ENCODE measurements around the gene ATXN7L3. TPM values are rescaled to one million over a fixed set of nuclear protein-coding genes. Genes with fewer than 3 reads are reported as not detected.
A peak's percentile ranks its signal among the peaks of the same experiment; 100 is the strongest.

ATXN7L3 gene
- total and polyA plus RNA-seq, 12 donors = 23.7 to 40.6 (median 30.7) TPM

DNA sequence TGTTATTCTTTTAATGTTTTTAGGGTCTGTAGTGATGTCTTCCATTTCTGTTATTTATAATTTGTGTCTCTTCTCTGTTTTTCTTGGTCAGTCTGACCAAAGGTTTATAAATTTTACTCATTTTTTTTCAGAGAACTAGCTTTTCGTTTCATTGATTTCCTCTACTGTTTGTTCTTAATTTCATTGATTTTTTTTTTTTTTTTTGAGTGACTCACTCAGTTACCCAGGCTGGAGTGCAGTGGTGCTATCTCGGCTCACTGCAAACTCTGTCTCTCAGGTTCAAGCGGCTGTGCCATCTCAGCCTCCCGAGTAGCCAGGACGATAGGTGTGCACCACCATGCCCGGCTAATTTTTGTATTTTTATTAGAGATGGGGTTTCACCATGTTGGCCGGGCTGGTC, 32.4 kb upstream of the ATXN7L3 start:
- no peaks in the 10 kb centered on the region for H3K27me3 ChIP-seq
- TF ChIP-seq, protein P1, sequence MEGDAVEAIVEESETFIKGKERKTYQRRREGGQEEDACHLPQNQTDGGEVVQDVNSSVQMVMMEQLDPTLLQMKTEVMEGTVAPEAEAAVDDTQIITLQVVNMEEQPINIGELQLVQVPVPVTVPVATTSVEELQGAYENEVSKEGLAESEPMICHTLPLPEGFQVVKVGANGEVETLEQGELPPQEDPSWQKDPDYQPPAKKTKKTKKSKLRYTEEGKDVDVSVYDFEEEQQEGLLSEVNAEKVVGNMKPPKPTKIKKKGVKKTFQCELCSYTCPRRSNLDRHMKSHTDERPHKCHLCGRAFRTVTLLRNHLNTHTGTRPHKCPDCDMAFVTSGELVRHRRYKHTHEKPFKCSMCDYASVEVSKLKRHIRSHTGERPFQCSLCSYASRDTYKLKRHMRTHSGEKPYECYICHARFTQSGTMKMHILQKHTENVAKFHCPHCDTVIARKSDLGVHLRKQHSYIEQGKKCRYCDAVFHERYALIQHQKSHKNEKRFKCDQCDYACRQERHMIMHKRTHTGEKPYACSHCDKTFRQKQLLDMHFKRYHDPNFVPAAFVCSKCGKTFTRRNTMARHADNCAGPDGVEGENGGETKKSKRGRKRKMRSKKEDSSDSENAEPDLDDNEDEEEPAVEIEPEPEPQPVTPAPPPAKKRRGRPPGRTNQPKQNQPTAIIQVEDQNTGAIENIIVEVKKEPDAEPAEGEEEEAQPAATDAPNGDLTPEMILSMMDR (IDR thresholded peaks at IDR 0.05) = no peak
- H3K4me1 ChIP-seq = peaks cover 0 to 24% (median 7%) of the 10 kb centered on the region in 9 donors
- no peaks in the 10 kb centered on the region for H3K36me3 ChIP-seq
- H3K27ac ChIP-seq = no peak overlapping the region
- WGBS, 2 donors = 95 to 96% methylated on average over 7 of the region's 7 CpGs
- no peak for DNase-seq
- no peak overlapping the region for H3K4me3 ChIP-seq
- H3K9me3 ChIP-seq = no peaks in the 10 kb centered on the region
- ATAC-seq = no peak
- intact Hi-C loops (cut with DNase I) = loop anchor here in 2 of 10 donors (5.0 kb wide), 1 partner anchor 45 kb away; no protein-coding TSS in a partner anchor

DNA sequence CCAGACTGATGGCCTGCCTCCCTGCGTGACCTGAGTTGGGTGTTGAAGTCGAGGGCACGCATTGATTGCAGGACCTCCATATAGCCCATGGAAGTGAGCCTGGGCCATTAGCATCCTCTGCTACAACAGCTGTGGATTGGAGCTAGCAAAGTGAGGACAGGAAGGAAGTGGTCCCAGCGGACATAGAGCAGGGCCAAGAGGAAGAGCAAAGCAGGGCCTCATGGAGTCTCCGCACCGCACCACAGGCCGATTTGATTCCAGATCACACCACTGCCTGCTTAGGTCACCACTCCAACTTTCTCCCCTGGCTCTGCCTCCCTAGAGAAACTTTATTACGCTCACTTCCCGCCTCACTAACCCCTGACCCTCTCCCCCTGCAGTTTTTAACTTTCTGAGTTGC, 30.5 kb upstream of the ATXN7L3 start:
- 49 to 52% methylated on average over 9 of the region's 9 CpGs for WGBS, 2 donors
- no peaks in the 10 kb centered on the region for H3K9me3 ChIP-seq
- ATAC-seq (peak in 7 of 8 donors; percentile 21 to 76 (median 62)), DNase-seq (peak in 1 of 2 donors; percentile 38)
- H3K4me3 ChIP-seq = no peak overlapping the region
- no peaks in the 10 kb centered on the region for H3K27me3 ChIP-seq
- H3K4me1 ChIP-seq = peaks cover 0 to 18% (median 6%) of the 10 kb centered on the region in 9 donors
- H3K36me3 ChIP-seq = no peaks in the 10 kb centered on the region
- TF ChIP-seq, protein P1 (IDR thresholded peaks at IDR 0.05) = no peak
- H3K27ac ChIP-seq = peak overlapping the region in 3 of 10 donors; percentile 5 to 31 (median 9)
- intact Hi-C loops (cut with DNase I) = loop anchor here in 2 of 10 donors (5.0 kb wide), 1 partner anchor 47 kb away; no protein-coding TSS in a partner anchor

DNA sequence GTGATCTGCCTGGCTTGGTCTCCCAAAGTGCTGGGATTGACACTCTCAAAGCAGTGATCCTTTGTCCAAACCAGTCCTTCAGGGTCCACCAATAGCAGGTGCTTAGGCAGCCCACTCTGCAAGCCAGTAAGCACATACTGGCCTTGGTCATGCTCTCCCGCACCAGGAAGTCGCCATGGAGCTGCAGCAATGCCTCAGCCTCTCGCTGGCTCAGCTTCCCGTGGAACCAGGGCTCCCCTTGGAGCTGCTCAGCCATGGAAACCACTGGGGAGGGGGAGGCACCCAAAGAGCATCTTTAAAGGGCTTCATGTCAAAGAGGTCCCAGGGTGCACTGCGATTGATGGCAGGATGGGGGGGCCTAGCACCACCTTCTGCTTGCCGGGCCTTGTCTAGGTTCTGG, 29.4 kb upstream of the ATXN7L3 start:
- Histone ChIP-seq H3K4me1 (peaks cover 0 to 21% (median 2%) of the 10 kb centered on the region in 9 donors), H3K27me3 (no peaks in the 10 kb centered on the region), H3K36me3 (no peaks in the 10 kb centered on the region), H3K27ac (no peak overlapping the region), H3K9me3 (no peaks in the 10 kb centered on the region), H3K4me3 (no peak overlapping the region)
- no peak for ATAC-seq
- intact Hi-C loops (cut with DNase I) = loop anchor here in 2 of 10 donors (5.0 to 10.0 kb wide), 2 partner anchors 46 to 78 kb away; partner anchors contain the start of gene RUNDC3A (in 1 of the 2)
- no peak for DNase-seq
- TF ChIP-seq, protein P1 (IDR thresholded peaks at IDR 0.05) = no peak
- WGBS, 2 donors = 89 to 92% methylated on average over 6 of the region's 6 CpGs

DNA sequence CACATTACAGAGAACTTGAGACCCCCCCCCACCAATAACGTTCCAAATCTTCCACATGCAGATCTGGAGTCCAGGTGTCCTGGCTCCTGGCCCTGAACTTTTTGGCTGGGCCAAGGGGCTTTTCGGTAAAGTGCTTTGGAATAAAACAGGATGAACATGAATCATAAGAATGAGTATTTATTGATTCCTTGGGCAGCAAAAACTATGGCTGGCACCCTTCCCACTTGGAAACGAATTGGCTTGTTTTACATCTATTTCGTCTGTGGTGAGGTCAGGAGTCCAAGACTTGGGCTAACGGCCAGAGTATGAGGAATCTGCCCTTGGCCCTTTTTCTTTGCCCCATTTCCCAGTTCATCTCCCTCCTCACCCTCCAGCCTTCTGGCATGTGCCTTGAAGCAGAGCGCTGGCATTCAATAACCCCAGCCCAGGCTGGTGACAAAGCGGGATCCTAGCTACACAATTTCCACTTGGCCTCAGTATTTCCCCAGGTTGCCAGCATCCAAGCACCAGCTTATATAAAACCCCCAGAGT, 23.9 kb upstream of the ATXN7L3 start:
- intact Hi-C loops (cut with DNase I) = loop anchor here in 3 of 10 donors (5.0 to 10.0 kb wide), 3 partner anchors 51 to 99 kb away; partner anchors contain the start of gene SLC25A39 (in 1 of the 3)
- no peak for ATAC-seq

More for the DNA sequence above, 23.9 kb upstream of the ATXN7L3 start:
- Histone ChIP-seq H3K9me3 (no peaks in the 10 kb centered on the region), H3K4me1 (peaks cover 6 to 29% (median 26%) of the 10 kb centered on the region in 9 donors), H3K4me3 (no peak overlapping the region), H3K36me3 (no peaks in the 10 kb centered on the region), H3K27me3 (no peaks in the 10 kb centered on the region), H3K27ac (peak overlapping the region in 9 of 10 donors; percentile 98 to 100 (median 100))
- WGBS, 2 donors = 43 to 59% methylated on average over 7 of the region's 7 CpGs
- TF ChIP-seq, protein P1 (IDR thresholded peaks at IDR 0.05) = no peak
- DNase-seq = peak in 1 of 2 donors; percentile 45

Data from heart right ventricle (tissue), 16 donors.